Measurements from ENCODE around the gene TFDP2.

- no peak for TF ChIP-seq CTCF (conservative IDR thresholded peaks at IDR 0.05; ENCODE audit: low read depth in 2 of 2)
- TF ChIP-seq EZH2phosphoT487 (IDR thresholded peaks at IDR 0.05; ENCODE audit: unreplicated experiment), result no peak
- TF ChIP-seq EZH2 (IDR thresholded peaks at IDR 0.05; ENCODE audit: low read depth, unreplicated experiment), result no peak
Measured at GRCh38 chr3:141920701-141921100, 228.6 kb downstream of the TFDP2 start.

Data from GM23338 (cell line).